Activated CD4-positive, alpha-beta T cell treated with anti-CD3 and anti-CD28 coated beads, Interleukin-2, amount 50 U/mL, for 16 hours (primary cell): ENCODE data around the gene ARID3A.
"Not testable (repeated sequence)": the region's sequence is repeated elsewhere in the genome, so short reads cannot be mapped to it uniquely, and the experiment has no call there.

Experiments
- DNase-seq: peaks from one replicate; pipeline ENCODE4 v3.0.0-alpha.2; 2020

ARID3A gene

DNA sequence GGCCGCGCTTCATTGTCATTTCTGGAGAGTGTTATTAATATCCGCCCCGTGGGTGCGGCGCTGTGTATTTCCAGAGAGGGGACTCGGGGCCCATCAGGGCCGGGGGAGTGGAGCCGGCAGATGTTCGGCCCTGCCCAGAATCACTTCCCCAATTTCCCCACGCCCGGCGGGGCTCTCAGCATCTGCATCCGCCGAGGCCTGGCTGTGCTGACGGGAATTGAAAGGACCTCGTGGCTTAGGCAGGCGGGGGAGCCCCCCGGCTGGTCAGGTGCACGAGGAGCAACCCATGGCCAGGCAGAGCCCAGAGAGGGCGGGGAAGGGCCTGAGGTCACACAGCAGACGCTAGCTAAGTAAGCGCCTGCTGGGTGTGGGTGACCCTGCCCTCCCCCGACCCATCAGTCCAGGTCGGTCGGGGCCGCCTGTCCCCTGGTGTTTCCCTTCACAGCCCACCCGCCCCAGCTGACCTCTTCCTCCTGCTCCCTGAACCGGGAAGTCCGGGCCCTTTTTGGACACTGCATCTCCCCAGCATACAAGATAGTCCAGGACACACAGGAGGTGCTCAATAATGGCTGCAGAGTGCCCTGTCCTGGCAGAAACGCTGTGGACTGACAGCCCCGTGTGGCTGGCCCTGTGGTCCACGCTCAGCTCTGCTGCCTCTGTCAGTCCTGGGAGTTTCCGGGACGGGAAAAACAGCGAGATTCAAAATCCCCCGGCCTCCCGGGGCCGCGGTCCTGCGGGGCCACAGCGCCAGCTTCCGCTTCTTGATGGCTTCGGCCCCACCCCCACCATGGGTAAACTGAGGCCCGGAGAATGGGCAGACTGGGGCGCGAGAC is 22.1 kb downstream of the ARID3A start:
- DNase-seq: no peak

DNA sequence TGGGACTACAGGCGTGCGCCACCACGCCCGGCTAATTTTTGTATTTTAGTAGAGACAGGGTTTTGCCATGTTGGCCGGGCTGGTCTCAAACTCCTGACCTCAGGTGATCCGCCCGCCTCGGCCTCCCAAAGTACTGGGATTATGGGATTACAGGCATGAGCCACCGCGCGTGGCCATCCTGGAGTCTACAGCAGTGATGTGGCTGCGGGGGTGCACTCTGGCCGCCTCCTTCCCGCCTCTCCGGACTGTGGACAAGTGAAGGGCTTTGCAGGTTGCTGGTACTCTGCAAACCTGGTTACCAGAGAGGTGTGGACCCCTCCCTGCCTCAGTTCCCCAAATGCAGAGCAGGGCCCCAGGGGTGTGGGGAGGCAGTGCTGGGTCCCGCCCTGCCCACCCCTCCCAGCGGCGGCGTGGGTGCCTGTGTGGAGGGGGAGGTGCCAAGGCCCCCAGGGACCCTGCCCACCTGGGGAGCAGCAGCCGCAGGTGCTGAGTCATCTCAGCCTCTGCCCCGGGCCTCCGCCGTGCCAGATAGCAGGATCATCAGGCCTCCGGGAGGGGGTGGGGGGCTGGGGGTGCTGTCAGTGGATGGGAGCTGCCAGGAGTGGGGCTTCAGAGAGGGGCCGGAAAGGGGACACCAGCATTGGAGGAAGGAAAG is 23.1 kb downstream of the ARID3A start:
- no peak for DNase-seq

DNA sequence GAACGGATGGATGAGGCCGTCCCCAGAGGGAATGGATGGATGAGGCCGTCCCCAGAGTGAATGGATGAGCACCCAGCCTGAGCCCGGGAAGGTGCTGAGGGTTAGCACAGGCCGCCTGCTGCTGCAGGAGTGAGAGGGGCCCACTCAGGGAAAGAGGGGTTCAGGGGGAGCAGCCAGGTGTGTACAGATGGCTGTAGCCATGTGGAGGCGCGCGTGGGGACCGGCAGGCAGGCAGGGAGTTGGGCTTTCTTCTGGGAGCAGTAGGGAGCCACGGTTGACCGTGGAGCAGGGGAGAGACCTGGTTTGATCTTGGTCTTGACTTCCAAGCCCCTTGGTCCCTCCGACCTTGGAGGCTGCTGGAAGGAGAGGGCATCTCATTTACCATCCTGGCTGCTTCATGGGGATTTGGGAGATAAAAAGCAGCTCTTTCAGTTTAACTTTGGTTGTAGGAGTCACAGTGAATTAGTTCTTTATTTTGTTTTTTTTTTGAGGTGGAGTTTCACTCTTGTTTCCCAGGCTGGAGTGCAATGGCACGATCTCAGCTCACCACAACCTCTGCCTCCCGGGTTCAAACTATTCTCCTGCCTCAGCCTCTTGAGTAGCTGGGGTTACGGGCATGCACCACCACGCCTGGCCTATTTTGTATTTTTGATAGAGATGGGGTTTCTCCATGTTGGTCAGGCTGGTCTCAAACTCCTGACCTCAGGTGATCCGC is 24.7 kb downstream of the ARID3A start:
- no peak for DNase-seq

DNA sequence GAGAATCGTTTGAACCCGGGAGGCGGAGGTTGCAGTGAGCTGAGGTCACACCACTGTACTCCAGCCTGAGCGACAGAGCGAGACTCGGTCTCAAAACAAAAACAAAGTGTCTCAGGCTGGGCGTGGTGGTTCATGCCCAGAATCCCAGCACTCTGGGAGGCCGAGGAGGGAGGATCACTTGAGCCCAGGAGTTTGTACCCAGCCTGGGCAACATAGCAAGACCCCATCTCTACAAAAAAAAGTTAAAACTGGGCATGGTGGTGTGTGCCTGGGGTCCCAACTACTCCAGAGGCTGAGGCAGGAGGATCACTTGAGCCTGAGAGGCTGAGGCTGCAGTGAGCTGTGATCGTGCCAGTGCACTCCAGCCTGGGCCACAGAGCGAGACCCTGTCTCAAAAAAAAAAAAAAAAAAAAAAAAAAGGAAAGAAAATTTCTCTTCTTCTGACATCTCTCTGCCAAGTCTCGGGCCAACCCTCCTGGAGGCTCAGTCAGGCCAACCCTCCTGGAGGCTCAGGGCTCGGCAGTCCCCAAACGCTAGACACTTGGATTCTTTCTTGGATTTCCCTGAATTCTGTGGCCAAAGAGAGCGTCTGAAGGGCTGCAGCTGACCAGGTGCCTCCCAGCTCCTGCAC is 26.3 kb downstream of the ARID3A start:
- DNase-seq: no peak

DNA sequence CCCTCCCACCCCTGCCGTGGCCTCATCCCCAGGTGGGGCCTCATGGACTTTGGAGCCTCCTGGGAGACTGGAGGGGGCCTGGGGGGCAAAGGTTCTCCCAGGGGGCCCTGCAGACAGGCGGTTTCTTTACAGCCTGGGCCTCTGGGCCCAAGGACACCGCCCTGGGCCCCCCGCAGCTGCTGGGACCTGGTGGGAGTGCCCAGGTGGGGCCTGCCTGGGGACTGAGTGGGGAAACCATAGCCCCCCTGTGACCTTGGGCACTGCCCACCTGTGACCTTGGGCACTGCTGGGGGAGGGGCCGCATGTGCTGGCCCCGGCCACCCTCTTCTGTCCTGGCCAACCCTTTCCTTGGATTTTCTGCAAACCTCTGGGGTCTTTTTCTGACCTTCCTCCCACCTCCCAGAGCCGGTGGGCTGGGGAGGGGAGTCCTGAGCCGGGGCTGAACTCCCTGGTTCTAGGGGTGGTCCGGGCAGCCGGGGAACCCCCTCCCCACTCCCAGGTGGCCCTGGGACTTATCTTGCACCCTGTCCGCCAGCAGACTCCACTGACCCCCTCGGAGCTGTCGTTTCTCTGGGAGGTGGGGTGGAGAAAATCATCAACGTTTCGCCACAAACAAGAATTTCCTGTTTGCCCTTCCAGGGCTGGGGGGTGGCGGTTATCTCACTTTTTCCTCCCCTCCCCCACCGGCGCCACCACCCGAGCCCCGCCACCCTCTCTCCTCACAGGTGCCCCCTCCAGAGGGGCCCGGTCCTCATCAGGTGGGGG is 27.0 kb downstream of the ARID3A start:
- DNase-seq: no peak

DNA sequence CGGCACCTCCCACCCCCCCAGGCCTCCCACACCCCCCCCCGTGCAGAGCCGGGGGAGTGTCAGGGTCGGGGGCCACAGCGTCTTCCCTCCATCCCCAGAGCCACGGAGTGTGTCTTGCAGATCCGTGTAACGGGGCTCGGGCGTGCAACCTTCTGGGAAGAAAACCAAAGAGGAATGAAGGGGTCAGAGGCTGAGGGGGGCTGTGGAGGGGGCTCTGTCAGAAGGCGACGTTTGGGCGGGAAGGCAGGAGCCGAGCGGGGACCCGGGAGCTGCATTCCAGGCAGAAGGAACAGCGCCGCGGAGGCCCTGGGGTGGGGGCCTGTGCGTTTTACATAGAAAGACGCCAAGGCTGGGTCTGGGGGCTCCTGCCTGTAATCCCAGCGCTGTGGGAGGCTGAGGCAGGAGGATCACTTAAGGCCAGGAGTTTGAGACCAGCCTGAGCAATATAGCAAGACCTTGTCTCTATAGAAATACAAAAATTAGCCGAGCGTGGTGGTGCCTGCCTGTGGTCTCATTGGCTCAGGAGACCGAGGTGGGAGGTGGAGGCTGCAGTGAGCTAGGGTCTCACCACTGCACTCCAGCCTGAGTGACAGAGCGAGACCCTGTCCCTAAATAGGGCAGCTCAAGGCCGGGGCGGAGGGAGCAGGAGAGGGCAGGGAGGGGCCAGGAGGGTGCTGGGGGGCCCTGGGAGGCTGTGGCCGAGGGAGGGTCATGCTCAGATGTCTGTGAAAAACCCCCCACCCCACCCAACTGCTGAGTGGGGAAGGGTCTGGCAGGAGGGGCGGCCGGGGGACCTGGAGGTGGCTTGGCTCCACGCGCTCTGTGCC is 27.8 kb downstream of the ARID3A start:
- no peak for DNase-seq

DNA sequence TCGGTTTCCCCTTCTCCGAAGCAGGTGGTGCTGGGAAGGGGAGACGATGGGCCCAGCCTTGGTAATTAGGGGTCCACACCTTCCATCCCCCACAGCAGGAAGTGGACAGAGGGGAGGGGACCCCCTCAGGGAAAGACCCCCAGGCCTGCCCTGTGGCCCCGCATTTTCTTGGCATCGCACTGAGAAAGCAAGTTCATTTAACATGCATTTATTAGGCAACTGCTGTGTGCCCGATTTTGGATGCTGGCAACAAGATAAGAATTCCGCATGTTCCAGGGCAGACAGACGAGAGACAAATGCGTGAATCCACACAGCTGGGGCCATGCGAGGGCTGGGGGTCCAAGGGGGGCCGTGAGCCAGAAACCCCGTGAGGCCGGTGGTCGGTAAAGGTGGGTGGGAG is 28.4 kb downstream of the ARID3A start:
- no peak for DNase-seq

DNA sequence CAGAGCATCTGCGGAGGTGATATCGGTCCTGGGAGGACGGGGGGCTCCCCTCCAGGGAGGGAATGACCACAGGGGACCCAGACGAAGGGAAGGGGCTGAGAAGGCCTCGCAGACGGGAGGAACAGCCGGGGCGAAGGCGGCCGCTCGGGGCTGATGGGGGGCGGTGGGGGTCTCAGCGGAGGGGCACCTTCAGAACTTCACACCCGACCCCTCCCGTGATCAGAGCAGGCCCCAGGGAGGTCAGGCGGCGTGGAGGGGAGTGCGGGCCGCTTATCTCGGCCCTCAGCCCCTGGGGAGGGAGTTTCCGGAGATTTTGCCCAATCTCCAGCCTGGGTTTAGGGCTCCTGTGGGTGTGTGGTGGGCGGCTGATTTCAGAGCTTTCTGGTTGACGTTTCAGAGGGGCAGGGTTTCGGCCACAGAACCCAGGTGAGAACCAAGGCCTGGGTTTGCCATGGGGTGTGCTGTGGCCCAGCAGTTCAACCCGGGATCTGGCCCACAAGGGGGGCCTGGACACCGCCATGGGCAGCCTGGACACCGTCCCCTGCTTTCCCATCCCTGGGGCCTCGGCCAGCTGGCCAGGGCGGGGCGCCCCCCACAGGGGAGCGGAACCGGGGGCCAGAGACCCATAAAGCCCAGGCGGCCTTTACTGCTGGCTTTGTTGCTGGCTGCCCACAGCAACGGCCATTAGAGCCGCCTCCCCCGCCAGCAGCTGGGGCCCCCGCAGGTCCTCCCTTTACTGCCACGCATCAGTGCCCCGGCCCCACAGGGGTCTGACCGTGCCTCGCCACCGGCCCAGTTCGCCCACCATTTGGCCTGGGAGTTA is 29.0 kb downstream of the ARID3A start:
- DNase-seq: no peak

DNA sequence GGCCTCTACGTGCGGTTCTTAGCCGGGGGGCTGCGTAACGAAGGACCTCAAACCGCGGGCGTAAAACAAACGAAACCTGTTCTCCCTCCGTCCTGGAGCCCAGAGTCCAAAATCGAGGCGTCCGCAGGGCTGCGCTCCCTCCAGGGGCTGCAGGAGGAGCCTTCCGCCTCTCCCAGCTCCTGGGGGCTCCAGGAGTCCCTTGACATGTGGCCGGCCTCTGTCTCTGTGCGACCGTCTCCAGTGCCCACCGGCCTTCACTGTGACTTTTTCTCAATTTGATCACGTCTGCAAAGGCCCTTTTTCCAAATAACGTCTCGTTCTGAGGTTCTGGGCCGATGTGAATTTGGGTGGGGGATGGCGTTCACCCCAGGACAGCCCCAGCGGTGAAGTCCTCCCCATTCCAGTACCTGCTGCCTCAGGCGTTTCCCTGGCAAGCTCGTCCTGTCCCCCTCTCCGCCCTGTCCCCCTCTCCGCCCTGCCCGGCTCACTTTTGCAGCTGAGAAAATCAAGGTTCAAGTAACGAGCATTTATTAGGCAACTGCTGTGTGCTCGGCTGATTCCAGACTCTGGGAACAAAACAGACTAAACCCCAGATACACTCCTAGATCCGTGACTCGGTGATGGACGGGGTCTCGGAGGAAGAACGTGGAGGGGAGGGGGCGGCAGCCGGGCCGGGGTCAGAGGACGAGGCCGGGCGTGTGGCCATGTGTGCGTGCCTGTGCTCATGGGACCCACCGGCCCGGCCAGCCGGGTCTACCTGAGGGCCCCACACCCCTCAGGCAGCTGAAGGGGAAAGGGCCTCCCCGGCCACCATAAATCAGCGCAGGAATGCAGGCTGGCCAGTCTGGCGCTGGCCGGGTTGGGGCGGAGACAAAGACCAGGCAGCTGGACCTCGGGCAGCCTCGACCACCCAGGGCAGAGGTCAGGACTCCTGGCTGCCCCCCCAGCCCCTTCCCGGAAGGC is 30.2 kb downstream of the ARID3A start:
- DNase-seq: no peak

DNA sequence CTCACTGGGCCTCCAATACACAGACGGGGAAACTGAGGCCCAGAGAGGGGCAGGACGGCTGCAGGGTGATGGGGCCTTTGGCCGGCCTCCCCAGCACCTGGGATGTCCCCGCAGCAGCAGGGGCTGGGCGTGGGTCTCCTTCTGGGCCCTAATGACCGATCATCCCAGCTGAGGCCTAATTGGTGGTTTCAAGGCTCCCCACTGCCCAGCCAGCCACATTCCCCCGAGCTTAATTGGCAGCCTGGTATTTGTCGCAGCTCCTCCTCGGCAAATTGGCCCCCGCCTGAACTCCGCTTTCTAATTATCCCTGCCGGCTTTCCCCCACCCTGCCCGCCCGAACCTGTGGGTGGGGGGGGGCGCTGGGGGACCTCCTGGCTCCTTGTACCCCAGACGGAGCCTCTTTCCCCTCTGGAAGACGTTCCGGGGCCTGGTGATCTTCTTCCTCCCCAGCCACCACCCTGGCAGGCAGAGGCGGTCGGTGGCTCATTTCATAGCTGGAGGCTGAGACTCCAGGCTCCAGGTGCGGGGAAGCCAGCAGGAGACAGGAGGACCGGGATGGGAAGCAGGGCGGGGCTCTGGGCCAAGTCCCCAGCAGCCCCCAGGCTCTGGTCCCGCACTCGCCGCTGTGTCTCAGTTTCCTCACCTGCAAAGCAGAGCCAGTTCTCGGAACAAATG is 31.1 kb downstream of the ARID3A start:
- DNase-seq: no peak

DNA sequence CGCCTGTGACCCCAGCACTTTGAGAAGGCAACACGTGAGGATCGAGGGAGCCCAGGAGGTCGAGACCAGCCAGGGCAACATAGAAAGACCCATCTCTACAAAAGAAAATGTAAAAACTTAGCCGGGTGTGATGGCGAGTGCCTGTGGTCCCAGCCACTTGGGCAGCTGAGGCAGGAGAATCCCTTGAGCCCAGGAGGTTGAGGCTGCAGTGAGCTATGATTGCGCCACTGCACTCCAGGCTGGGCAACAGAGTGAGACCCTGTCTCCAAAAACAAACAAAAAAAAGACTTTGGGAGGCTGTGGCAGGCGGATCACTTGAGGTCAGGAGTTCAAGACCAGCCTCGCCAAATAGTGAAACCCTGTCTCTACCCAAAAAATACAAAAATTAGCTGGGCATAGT is 31.7 kb downstream of the ARID3A start:
- DNase-seq: not testable (repeated sequence)

DNA sequence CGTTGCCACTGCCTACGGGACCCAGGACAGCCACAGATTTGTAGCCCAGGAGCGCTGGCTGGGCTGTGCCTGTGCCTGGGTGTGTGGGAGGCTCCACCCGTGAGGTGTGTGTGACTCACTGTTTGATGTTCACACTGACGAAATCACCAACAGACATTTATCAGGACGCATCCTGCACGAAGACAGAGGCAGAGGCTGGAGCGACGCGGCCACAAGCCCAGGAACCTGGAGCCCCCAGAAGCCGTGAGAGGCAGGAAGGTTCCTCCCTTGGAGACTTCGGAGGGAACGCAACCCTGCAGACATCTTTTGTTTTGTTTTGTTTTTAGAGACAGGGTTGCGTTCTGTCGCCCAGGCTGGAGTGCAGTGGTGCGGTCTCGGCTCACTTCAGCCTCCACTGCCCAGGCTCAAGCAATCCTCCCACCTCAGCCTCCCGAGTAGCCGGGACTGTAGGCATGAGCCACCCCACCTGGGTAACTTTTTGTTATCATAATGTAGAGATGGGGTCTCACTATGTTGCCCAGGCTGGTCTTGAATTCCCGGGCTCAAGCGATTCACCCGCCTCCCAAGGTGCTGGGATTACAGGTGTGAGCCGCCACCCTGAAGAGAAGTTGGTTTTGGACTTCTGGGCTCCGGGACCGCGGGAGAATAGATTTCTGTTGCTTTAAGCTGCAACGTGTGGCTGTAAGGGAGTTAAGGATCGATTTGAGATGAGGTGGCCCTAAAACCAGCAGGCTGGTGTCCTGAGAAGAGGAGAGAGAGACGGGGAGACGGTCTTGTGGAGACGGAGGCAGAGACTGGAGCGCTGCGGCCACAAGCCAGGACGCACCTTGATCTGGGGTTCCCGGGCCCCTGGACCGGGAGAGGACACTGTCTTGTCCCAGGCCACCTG is 33.4 kb downstream of the ARID3A start:
- peak; percentile 21 for DNase-seq

DNA sequence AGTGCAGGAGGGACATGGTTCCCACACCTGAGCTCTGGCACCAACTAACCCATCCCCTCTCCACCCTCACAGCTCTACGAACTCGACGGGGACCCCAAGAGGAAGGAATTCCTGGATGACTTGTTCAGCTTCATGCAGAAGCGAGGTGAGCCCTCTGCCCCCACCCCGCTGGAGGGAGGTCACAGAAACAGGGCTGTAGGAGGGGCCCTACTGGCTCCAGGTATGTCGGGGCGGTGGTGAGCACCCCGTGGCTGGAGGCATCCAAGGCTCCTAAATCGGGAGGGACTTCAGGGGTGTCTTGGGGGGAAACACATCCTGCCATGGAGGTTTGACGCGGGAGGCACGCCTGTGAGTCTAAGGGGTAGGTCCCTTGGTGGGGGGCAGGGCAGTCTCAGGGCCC is 34.2 kb downstream of the ARID3A start:
- DNase-seq: no peak

DNA sequence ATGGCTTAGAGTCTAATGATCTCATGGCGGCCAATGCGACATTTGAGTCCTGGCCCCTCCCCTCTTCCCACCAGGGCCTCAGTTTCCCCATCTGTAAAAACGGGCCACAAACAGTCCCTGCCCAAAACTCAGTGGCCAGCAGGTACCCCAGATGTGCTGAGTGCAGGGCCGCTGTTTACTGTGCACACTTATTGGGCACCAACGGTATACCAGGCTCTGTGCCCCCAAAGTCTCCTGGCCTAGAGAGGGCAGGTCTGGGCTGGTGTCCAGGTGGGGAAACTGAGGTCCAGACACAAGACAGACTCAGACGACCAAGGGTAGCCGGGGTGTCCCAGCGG is 34.7 kb downstream of the ARID3A start:
- no peak for DNase-seq

DNA sequence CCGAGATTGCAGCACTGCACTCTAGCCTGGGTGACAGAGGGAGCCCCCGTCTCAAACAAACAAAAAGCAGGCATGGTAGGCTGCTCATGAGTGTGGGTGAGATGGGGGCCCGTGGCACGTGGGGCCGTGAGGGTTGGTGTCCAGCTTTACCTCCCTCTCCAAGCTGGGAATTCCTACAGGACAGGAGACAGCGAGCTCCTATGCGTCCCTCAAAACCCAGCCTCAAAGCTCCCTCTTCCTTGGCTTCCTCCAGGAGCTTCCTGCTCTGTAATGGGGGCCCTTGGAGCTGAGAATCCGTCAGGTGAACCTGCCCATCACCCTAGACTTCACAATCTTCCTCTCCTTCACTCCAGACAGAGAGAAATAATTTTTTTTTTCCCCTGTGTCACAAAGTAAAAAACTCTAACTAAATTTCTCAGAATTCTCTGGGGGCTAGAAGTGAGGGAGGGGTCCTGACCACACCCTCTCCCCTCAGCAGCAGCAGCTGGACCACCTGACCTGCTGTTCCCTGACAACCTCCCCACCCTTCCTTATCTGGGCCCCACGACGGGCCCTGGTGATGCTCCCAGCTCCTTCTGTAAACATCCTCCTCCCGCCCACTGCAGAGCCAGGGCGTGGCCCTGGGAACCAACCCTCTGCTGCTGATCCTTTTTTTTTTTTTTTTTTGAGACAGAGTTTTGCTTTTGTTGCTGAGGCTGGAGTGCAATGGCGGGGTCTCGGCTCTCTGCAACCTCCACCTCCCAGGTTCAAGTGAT is 36.2 kb downstream of the ARID3A start:
- DNase-seq: no peak

DNA sequence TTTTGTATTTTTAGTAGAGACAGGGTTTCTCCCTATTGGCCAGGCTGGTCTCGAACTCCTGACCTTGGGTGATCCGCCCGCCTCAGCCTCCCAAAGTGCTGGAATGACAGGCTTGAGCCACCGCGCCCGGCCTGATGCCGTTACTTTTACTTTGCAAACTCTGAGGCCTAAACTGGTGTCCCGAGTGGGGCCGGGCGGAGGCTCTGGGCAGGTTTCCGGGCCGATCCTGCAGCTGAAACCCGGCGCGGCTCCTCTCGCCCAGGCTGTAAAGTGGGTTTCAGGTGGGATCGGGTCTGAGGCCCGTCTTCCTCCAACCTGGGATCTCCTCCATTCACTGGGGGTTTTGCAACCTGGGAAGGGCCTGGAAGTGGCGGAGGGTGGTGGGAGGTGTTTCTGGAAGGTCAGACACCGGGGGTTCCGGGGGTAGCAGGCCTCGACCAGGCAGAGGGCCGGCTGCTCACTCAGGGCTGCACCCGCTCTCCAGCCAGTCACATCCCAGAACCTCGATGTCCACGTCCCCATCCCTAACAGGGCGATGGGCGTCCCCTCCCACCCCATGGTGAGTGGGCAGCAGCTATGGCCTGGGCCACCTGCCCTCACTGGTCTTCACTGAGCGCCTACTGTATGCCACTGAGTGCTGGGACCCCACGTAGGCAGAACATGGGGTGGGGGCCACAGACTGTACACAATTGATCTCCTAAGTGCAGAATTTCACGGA is 37.0 kb downstream of the ARID3A start:
- no peak for DNase-seq
